Inferior parietal cortex (tissue), 1 donor: ENCODE results near the gene MYCBP.

Experiments used
- DNase-seq: peaks from one replicate; pipeline ENCODE4 v3.0.0-alpha.2; 2016; ENCODE audit errors: extremely low spot score

The MYCBP gene

DNA sequence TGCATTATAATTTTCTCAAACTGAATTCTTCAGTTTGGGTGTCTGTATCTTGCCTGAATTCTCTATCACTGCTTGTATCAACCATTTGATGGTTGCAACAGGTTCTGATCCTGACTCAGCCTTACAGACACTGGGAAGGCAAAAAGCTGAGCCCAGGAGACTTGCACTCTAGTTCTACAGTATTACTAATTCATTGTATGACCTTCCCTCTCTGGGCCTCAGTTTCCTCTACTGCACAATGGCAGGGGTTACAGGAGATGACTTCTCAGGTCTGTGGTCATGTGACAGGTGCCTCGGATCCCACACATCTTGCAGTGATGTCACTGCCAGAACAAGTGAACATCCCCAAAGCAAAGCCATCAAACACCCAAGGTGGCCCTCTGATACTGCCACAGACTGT is 52.3 kb downstream of the MYCBP start:
- DNase-seq: no peak

DNA sequence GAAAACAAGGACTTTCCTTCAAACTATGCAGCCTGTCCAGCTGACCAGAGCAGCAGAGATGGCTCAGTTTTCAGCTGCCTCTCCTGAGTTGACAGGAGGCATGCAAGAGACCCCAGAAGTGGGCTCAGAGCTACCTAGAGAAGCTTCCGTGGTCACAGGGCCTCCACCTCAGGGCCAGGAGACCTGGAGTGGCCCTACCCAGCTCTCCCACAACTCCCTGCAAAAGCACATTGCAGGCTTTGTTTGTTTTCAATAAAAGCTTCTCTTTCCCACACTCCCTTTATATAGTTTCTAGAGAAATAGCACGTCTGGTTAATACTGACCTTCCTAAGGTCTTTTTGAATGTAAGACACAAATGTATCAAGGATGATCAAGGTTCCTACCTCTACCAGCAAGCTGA is 53.6 kb downstream of the MYCBP start:
- no peak for DNase-seq

DNA sequence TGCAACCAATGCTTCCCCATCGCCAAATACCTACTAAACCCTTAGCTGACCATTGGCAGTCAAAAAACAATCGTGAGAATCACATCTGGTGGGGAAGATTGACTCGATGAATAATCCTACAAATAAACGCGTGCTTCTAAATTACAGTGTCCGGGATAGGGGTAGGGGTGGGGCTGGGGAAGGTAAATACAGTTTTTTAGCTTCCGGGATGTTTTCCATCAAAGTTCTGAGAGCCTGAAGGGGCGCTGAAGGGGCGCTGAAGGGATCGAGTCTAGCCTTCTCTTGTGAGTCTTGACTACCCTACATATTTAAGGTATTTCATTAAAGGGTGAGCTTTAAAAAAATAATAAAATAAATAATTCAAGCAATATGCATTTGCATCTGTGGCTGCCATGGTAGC is 54.1 kb downstream of the MYCBP start:
- DNase-seq: no peak

DNA sequence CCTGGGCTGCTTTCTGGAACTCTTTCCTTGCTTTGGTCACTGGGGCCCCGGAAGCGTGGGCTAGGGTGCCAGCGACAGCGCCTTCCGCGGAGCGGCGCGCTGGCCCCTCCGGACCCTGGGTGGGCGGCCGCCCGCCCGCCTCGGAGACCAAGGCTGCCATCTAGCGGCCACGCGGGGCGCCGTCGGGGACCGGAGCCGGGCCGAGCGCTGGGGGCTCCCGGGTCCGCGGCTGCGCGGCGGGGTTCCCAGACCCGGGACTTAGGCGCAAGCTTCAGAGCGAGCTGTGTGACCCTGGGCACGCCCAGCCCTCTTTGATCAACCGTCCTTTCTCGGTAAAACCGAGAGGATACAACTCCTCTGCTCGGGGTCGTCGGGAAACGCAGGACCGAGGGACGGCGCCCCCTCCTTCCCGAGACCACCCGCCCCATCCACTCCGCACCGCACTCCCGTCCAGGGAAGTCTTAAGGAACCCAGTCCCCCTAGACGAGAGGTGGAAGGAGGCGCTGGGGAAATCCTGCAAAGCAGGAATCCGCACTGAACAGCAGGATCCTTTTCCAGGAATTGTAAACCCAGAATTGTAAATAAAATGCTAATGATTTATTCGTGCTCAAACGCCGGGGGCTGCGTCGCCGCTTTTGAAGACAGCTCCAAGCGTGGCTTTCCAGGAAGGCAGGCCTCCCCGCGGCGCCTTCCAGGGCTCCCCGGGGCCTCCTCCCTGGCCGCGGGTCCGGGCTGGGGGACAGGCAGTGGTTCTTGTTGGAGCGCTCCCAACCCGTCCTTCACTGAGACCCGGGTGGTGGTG is 54.8 kb downstream of the MYCBP start:
- no peak for DNase-seq

DNA sequence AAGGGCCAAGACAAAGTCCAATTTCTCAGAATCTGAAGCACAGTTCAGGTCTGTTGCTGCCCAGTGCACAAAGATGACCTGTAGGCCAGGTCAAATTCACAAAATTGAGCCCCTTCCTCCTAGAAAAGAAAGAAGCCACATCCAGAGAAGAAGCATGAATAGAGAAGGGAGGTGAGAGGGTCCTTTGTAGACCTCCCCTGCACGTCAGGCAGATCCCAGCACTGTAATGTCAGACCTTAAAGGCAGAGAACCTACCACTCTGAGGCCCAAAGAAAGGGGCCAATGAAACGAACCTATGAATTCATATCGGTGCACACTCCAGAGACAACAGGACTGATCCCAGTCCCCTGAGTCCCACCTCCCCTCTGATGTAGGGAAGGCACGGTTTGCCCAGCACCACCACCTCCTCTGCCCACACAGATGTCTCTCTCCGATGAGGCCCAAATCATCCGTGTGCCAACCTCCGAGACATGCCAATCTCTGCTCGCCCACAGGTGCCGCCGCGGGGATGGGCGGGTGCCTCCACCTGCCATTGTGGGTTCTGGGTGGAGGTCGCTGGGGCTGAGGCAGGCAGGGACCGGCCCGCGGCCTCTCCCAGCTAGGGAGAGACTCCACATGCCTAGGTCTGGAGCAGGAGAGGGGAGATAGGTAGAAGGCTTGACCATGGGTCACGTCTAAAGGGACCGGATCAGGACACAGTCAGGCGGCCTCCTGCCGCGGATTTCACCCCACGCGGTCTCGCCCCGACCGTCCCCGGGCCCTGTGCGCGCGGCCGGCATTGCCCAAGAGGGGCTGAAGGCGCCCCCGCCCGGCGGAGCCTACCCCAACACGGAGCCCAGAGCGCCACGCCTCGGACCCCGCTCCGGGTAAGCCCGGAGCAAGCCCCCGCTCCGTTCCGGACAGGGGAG is 55.6 kb downstream of the MYCBP start:
- no peak for DNase-seq

DNA sequence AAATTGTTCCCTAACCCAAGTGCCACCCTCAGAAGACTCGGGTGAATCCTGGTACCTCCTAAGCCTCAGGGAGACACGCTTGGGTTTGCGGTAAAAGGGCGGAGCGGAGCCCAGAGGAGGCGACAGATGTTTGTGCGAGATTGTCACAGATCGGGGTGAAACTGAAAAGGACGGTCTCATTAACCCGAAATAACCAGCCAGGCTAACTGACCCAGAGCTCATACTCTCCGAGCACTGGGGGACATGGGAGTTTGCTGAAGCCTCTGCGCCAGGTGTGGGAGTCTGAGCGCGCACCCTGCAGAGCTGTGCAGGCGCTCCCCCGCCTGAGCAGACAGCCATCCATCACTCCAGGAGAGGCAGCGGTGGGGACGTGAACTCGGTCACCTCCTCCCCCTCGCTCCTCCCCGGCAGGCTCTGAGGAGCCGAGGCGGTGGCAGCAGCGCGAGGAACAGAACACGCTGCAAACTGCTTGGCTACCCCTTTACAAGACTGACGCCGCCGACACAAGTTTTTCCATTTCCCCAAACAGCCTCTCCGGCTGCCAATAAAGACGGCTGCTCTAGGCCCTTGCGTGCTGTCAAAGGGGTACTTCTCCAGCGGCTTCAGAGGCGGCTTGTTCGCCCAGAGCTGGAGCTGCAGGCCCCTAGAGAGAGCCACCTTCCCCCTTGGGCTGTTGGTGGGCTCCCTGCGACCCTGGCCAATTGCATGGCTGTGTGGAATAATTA is 57.1 kb downstream of the MYCBP start:
- DNase-seq: peak; percentile 58

DNA sequence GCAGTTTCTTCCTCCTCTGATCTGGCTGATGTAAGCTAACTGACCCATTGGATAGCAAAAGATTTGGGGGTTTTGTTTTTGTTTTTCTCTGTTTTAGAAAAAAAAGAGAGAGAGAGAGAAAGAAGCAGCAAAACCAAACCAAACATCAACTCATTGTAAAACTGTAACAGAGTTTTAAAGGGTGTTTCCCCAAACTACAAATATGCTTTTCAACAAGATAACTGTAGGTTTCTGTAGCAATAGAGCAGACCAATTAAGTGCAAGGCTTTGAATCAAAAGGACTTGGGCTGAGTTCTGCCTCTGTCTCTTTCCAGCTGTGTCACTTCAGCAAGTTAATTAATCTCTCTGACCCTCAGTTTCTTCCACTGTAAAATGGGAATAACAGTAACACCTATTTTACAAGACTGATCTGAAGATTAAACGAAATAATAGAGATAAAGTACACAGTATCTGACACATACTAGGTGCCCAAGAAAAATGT is 58.1 kb downstream of the MYCBP start:
- no peak for DNase-seq

DNA sequence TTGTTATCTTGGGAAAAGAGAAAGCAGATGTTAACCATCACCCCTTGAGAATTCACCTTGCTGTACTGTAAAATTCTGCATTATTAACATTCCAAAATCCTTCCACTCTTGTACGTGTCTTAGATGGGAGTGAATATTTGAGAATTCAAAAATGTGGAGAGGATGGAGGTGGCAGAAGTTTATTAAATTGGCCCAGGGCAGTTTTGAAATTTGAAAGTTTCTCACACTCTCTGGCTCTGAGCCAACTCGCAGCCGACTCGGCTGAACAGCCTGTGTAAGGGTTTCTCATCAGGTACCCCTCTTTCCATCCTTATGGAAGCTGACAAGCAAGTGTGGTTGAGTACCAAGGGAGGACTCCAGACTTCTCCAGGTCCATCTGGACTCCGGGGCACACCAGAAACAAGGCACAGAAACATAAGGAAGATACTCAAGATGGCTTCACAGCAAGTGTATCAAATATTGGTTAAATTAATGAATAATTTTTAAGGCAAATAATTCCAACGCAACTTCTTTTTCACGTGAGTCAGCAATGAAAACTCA is 58.6 kb downstream of the MYCBP start:
- DNase-seq: no peak

DNA sequence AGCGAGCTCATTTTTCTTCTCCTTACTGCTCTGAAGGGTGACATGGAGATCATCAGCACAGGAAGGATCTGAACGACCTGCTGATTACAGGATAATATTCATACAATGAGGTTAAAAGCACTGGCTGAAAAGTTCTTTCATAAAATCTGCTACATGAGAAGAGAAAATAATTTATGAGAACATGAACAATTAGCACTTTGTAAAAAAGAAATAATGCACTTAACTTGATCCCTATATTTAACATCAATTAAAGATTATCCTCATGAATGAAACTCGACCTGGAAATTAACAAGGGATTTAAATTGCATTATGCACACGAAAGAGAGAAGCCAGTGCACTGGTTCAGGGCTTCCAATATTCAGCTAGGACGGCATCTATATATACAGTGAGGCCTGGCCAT is 60.2 kb downstream of the MYCBP start:
- DNase-seq: no peak
